ENCODE results near the gene PRORP. TPM values are rescaled to one million over a fixed set of nuclear protein-coding genes. Genes with fewer than 3 reads are reported as not detected.

Gene PRORP
- total RNA-seq, result 12.7 and 13.4 TPM in 2 replicates

GRCh38 chr14:35121887-35122695 lies at the start of gene PRORP, which contains the start of gene PPP2R3C:
Gene PRORP (plus strand): TSS chr14:35122552. CDS start chr14:35123246, 694 bp downstream.
Gene PPP2R3C (minus strand): TSS chr14:35121990. CDS start chr14:35121959, 31 bp downstream.

Other genes starting within 250 kb of the PRORP start
- gene BAZ1A, start 247.2 kb upstream of the PRORP start, total RNA-seq, result 20.3 and 24.6 TPM in 2 replicates
- 80.9 and 82.2 TPM in 2 replicates for gene SRP54, start 139.6 kb upstream of the PRORP start, total RNA-seq
- 46.1 and 59.3 TPM in 2 replicates for gene FAM177A1, start 76.3 kb upstream of the PRORP start, total RNA-seq
- gene PPP2R3C, start 562 bp upstream of the PRORP start, total RNA-seq, result 42.2 and 45.2 TPM in 2 replicates
- 205 and 262 TPM in 2 replicates for gene PSMA6, start 169.8 kb downstream of the PRORP start, total RNA-seq

Data from smooth muscle cell of bladder (primary cell).